HG03558 (cell line): ENCODE measurements around the gene CCM2.

Experiments
- ATAC-seq: cut with Tn5 transposase; IDR thresholded peaks from one replicate; pipeline ENCODE4 v1.9.1; 2021; ENCODE audit warnings: moderate number of reproducible peaks; ENCODE audit not compliant: unreplicated experiment; ENCODE audit errors: extremely low read depth

Gene CCM2

GRCh38 chr7:44967571-44968446 is 32.2 kb upstream of the CCM2 start:
- ATAC-seq = no peak

- no peak for ATAC-seq
Measured at GRCh38 chr7:44969049-44969700, 30.8 kb upstream of the CCM2 start.

GRCh38 chr7:44969701-44970522 is 30.1 kb upstream of the CCM2 start:
- no peak for ATAC-seq

- ATAC-seq = no peak
Measured at GRCh38 chr7:44970523-44971051, 29.4 kb upstream of the CCM2 start.

GRCh38 chr7:44971188-44971901 is 28.7 kb upstream of the CCM2 start:
- ATAC-seq = no peak

GRCh38 chr7:44971902-44972441 is 28.0 kb upstream of the CCM2 start:
- no peak for ATAC-seq

- no peak for ATAC-seq
Measured at GRCh38 chr7:44972562-44972961, 27.4 kb upstream of the CCM2 start.

- ATAC-seq = no peak
Measured at GRCh38 chr7:44973610-44974401, 26.2 kb upstream of the CCM2 start.

- no peak for ATAC-seq
Measured at GRCh38 chr7:44974549-44974948, 25.5 kb upstream of the CCM2 start.

GRCh38 chr7:44975331-44976039 is 24.5 kb upstream of the CCM2 start:
- no peak for ATAC-seq

- no peak for ATAC-seq
Measured at GRCh38 chr7:44976040-44976745, 23.8 kb upstream of the CCM2 start.

- no peak for ATAC-seq
Measured at GRCh38 chr7:44976746-44977196, 23.2 kb upstream of the CCM2 start.

GRCh38 chr7:44977304-44977958 is 22.6 kb upstream of the CCM2 start:
- ATAC-seq = no peak

- no peak for ATAC-seq
Measured at GRCh38 chr7:44977959-44978335, 22.1 kb upstream of the CCM2 start.

GRCh38 chr7:44978511-44979366 is 21.3 kb upstream of the CCM2 start, which contains the start of gene MYO1G:
TSS of gene MYO1G (minus strand) at chr7:44979015. CDS start at chr7:44978961, 54 bp downstream.
- peak; percentile 36 for ATAC-seq
